ENCODE measurements around the gene CYP21A2.
"Not testable (repeated sequence)": the region's sequence is repeated elsewhere in the genome, so short reads cannot be mapped to it uniquely, and the experiment has no call there.

DNA sequence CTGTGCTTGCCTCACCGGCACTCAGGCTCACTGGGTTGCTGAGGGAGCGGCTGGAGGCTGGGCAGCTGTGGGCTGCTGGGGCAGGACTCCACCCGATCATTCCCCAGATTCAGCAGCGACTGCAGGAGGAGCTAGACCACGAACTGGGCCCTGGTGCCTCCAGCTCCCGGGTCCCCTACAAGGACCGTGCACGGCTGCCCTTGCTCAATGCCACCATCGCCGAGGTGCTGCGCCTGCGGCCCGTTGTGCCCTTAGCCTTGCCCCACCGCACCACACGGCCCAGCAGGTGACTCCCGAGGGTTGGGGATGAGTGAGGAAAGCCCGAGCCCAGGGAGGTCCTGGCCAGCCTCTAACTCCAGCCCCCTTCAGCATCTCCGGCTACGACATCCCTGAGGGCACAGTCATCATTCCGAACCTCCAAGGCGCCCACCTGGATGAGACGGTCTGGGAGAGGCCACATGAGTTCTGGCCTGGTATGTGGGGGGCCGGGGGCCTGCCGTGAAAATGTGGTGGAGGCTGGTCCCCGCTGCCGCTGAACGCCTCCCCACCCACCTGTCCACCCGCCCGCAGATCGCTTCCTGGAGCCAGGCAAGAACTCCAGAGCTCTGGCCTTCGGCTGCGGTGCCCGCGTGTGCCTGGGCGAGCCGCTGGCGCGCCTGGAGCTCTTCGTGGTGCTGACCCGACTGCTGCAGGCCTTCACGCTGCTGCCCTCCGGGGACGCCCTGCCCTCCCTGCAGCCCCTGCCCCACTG lies 2.3 kb downstream of the CYP21A2 start:
- TF ChIP-seq, protein P1, sequence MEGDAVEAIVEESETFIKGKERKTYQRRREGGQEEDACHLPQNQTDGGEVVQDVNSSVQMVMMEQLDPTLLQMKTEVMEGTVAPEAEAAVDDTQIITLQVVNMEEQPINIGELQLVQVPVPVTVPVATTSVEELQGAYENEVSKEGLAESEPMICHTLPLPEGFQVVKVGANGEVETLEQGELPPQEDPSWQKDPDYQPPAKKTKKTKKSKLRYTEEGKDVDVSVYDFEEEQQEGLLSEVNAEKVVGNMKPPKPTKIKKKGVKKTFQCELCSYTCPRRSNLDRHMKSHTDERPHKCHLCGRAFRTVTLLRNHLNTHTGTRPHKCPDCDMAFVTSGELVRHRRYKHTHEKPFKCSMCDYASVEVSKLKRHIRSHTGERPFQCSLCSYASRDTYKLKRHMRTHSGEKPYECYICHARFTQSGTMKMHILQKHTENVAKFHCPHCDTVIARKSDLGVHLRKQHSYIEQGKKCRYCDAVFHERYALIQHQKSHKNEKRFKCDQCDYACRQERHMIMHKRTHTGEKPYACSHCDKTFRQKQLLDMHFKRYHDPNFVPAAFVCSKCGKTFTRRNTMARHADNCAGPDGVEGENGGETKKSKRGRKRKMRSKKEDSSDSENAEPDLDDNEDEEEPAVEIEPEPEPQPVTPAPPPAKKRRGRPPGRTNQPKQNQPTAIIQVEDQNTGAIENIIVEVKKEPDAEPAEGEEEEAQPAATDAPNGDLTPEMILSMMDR (IDR thresholded peaks at IDR 0.05; ENCODE audit: poor library complexity) = not testable (repeated sequence)
- TF ChIP-seq EZH2 (IDR thresholded peaks at IDR 0.05; ENCODE audit: borderline replicate concordance); EZH2phosphoT487 (IDR thresholded peaks at IDR 0.05; ENCODE audit: low read depth, severe bottlenecking, unreplicated experiment): not testable (repeated sequence)

Data from hepatocyte (in vitro differentiated cells).